Body of pancreas (tissue), 4 donors: ENCODE data around the gene PRELP. TPM values are rescaled to one million over a fixed set of nuclear protein-coding genes. Genes with fewer than 3 reads are reported as not detected.

ENCODE experiments used
- ATAC-seq: fragments of 150-250 bp; one replicate; pipeline ENCODE4 v1.9.1; 2016
- DNase-seq, 4 donors: peaks; one replicate each; pipeline ENCODE4 v3.0.0-alpha.2; 2019
- H3K27ac ChIP-seq, 4 donors: fragments of 200-600 bp; sonication (generic); 1 replicate in 3 of 4; 2 replicates in 1 of 4; pipeline versions ENCODE4 v1.5.1 to v1.6.1; 2016 to 2019; ENCODE audit warnings: mild to moderate bottlenecking in 1 of 4, mixed read lengths in 1 of 4, moderate library complexity in 1 of 4
- H3K27me3 ChIP-seq, 2 donors: fragments of 200-600 bp; sonication (generic); one replicate each; pipeline ENCODE4 v1.6.0; 2016; ENCODE audit warnings: mild to moderate bottlenecking in 1 of 2
- H3K36me3 ChIP-seq, 2 donors: fragments of 200-600 bp; sonication (generic); replicated peaks in 1 of 2; 2 replicates each; pipeline ENCODE4 v1.5.1; 2016; ENCODE audit warnings: low read depth in 2 of 2; ENCODE audit not compliant: insufficient read depth in 1 of 2
- H3K4me1 ChIP-seq: fragments of 200-600 bp; sonication (generic); one replicate; pipeline ENCODE4 v1.6.0; 2016
- H3K4me3 ChIP-seq, 2 donors: fragments of 200-600 bp; sonication (generic); 1 replicate in 1 of 2; 2 replicates in 1 of 2; pipeline ENCODE4 v1.5.1; 2016 to 2019
- H3K9me3 ChIP-seq, 3 donors: fragments of 200-600 bp; sonication (generic); 1 replicate in 2 of 3; 2 replicates in 1 of 3; pipeline ENCODE4 v1.5.1; 2016
- POLR2A ChIP-seq, 3 donors: fragments of 450-650 bp; IDR thresholded peaks; one replicate each; pipeline ENCODE4 v1.6.1; 2016; ENCODE audit warnings: antibody characterized with exemption in 3 of 3, mild to moderate bottlenecking in 2 of 3
- WGBS, 2 donors: methylation state at CpG; one replicate each; pipeline ENCODE4 v1.1.5; 2017; 5-methylcytosine and 5-hydroxymethylcytosine counted together
- intact Hi-C: fragments of 100-400 bp; cut with DNase I; formaldehyde crosslinking; loops from one replicate; pipeline ENCODE4 v1.15.1; 2023
- total RNA-seq, 2 donors: library from RNA; depleted of rRNA; stranded (reverse); fragments of >200 nt; gene quantifications; one replicate each; pipeline ENCODE4 v1.1.0, GENCODE V29; 2016
- TF ChIP-seq, protein P1 (sequence below), 7 experiments: fragments of 450-650 bp in 4 of 7; fragments of 200-600 bp in 3 of 7; sonication (generic) in 3 of 7; IDR thresholded peaks; one replicate each; pipeline ENCODE4 v1.5.1; 2016 to 2019; ENCODE audit warnings: antibody characterized with exemption in 7 of 7

Gene PRELP
- total RNA-seq, 2 donors from 2014 or later: 14.8 to 28.0 TPM

DNA sequence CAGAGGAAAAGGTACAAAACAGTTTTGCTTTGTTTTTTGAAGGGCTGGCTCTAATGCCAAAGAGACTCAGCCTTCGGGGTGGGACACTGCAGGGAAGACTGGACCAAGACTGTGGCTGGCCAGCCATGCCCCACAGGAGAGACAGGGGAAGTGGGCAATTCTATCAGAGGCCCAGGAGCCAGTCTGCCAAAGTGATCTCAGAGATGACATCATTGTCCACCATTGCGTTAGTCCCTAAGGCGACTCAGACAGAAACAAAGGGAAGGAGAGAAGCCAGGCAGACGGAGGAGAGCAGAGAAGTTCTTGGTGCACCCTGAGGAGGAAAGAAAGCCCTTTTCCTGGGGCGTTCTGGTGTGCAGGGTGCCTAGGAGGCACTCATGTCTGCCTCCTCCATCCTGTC, 44.7 kb downstream of the PRELP start:
- Histone ChIP-seq H3K27ac (no peak overlapping the region), H3K36me3 (no peaks in the 10 kb centered on the region), H3K9me3 (no peaks in the 10 kb centered on the region), H3K4me3 (no peak overlapping the region), H3K27me3 (no peaks in the 10 kb centered on the region), H3K4me1 (peaks cover 30% of the 10 kb centered on the region)
- no peak for DNase-seq
- no peak for ATAC-seq
- TF ChIP-seq, protein P1, sequence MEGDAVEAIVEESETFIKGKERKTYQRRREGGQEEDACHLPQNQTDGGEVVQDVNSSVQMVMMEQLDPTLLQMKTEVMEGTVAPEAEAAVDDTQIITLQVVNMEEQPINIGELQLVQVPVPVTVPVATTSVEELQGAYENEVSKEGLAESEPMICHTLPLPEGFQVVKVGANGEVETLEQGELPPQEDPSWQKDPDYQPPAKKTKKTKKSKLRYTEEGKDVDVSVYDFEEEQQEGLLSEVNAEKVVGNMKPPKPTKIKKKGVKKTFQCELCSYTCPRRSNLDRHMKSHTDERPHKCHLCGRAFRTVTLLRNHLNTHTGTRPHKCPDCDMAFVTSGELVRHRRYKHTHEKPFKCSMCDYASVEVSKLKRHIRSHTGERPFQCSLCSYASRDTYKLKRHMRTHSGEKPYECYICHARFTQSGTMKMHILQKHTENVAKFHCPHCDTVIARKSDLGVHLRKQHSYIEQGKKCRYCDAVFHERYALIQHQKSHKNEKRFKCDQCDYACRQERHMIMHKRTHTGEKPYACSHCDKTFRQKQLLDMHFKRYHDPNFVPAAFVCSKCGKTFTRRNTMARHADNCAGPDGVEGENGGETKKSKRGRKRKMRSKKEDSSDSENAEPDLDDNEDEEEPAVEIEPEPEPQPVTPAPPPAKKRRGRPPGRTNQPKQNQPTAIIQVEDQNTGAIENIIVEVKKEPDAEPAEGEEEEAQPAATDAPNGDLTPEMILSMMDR (IDR thresholded peaks at IDR 0.05): no peak
- no peak for TF ChIP-seq POLR2A (IDR thresholded peaks at IDR 0.05)
- WGBS, 2 donors: 71 to 94% methylated on average over 5 of the region's 5 CpGs
- intact Hi-C loops: no loop called here

DNA sequence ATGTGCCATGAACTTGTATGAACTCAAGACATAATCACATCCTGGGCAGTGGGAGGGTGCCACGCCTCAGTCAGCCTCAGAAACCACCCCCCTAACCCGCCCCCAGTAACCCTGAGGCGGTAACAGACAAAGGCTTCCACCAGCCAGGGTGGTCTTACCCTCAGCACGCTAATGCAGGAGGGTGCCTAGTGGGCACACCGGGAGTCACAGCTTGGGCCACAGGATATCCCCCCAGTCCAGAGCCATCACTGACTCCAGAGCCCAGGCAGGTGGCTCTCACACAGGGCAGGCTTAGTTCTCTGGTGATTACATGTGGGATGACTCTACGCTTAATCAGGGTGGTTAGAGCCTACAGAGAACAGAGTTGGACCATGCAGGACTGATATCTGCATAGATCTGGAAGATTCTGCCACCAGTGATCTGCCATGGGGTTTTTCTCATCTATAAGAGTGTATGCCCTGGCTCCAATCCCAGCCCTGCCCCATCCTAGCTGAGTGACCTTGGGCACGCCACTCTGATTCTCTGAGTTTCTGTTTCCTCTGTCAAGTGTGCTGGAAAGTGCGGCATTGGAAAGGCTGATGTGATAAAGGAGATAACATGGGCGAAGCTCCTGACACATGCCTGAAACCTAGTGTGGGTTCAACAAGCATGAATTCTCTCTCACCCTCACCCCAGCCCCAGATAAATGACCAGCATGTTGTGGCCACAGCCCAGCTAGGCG, 45.6 kb downstream of the PRELP start:
- Histone ChIP-seq H3K4me3 (no peak overlapping the region), H3K4me1 (peaks cover 30% of the 10 kb centered on the region), H3K9me3 (no peaks in the 10 kb centered on the region), H3K27ac (no peak overlapping the region), H3K27me3 (no peaks in the 10 kb centered on the region), H3K36me3 (no peaks in the 10 kb centered on the region)
- peak; percentile 34 to 65 (median 58) for DNase-seq
- intact Hi-C loops: no loop called here
- ATAC-seq: peak; percentile 30
- 64 to 66% methylated on average over 7 to 10 of the region's 10 CpGs for WGBS, 2 donors
- TF ChIP-seq, protein P1 (IDR thresholded peaks at IDR 0.05): no peak
- TF ChIP-seq POLR2A (IDR thresholded peaks at IDR 0.05): no peak

DNA sequence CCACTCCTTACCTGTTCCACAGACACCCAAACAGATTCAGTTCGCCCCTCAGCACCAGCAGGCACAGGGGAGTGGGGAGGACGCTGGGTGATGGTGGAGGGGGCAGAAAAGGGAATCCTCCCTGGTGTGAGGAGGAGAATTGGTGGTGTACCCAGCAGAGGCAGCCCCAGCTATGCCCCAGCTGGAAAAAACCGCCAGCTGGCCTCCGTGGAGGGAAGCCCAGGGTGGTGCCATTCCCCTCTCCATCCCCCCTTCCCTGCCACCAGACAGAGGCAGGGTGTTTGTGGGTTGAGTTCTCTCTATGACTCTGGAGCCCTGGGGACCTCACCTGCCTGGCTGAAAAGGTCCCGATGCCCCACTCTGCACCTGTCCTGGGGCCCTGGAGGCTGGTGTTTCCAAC, 46.2 kb downstream of the PRELP start:
- TF ChIP-seq, protein P1 (IDR thresholded peaks at IDR 0.05): no peak
- TF ChIP-seq POLR2A (IDR thresholded peaks at IDR 0.05): no peak
- ATAC-seq: no peak
- Histone ChIP-seq H3K27me3 (no peaks in the 10 kb centered on the region), H3K9me3 (no peaks in the 10 kb centered on the region), H3K36me3 (no peaks in the 10 kb centered on the region), H3K27ac (no peak overlapping the region), H3K4me1 (peaks cover 30% of the 10 kb centered on the region), H3K4me3 (no peak overlapping the region)
- no peak for DNase-seq
- 76 to 89% methylated on average over 3 to 5 of the region's 5 CpGs for whole genome bisulfite sequencing, 2 donors
- intact Hi-C loops: no loop called here

DNA sequence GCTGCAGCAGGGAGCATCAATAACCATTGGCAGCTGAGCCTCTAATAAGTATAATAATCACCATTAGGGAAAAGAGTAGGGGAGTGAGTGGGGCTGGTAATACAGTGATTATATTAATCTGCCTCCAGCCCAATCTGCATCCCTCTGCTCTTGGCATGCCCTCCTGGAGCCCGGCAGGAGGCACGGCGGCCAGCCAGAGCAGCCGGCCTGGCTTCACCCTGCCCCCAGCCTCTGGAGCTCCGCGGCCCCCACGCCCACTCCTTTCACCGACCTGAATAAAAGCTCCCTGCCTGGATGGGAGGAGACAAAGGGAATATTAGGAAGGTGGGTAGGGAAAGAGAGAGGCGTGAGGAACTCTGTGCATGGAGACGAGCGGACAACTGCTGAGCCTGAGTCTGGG, 46.6 kb downstream of the PRELP start:
- H3K4me3 ChIP-seq: no peak overlapping the region
- no peaks in the 10 kb centered on the region for H3K36me3 ChIP-seq
- DNase-seq (no peak), ATAC-seq (no peak)
- H3K27ac ChIP-seq: no peak overlapping the region
- intact Hi-C loops: no loop called here
- no peaks in the 10 kb centered on the region for H3K9me3 ChIP-seq
- no peak for TF ChIP-seq POLR2A (IDR thresholded peaks at IDR 0.05)
- TF ChIP-seq, protein P1 (IDR thresholded peaks at IDR 0.05): no peak
- no peaks in the 10 kb centered on the region for H3K27me3 ChIP-seq
- H3K4me1 ChIP-seq: peaks cover 30% of the 10 kb centered on the region
- 75 to 88% methylated on average over 11 of the region's 11 CpGs for WGBS, 2 donors

DNA sequence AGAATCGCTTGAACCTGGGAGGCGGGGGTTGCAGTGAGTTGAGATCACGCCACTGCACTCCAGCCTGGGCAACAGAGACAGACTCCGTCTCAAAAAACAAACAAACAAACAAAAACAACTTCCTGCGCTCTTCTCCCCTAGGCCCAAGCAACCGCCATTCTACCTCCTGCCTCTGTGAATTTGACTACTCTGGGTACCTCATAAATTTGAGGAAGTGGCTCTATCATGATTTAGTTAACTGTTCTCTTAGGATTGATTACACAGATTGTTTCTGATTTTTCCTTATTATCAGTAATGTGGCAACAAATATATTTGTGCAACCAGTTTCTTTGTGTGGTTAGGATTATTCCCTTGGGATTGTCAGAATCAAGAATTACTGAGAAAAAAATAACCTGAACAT, 48.1 kb downstream of the PRELP start:
- TF ChIP-seq, protein P1 (IDR thresholded peaks at IDR 0.05): no peak
- no peak for TF ChIP-seq POLR2A (IDR thresholded peaks at IDR 0.05)
- Histone ChIP-seq H3K4me1 (peaks cover 30% of the 10 kb centered on the region), H3K4me3 (no peak overlapping the region), H3K27ac (no peak overlapping the region), H3K27me3 (no peaks in the 10 kb centered on the region), H3K36me3 (no peaks in the 10 kb centered on the region), H3K9me3 (no peaks in the 10 kb centered on the region)
- intact Hi-C loops: no loop called here
- ATAC-seq (no peak), DNase-seq (no peak)
- 91 to 97% methylated on average over 6 of the region's 6 CpGs for WGBS, 2 donors
